IMR-90 (cell line): ENCODE measurements around the gene PCED1B. TPM values are rescaled to one million over a fixed set of nuclear protein-coding genes. Genes with fewer than 3 reads are reported as not detected.

Experiments used
- ATAC-seq: fragments of 200-7000 bp; cut with Tn5 transposase; 2 replicates; pipeline ENCODE4 v1.9.1; 2020; ENCODE audit warnings: low read depth, mild to moderate bottlenecking, moderate library complexity
- BruUV-seq: library from RNA; stranded (reverse); fragments of 400-500 nt; replicated peaks from 2 replicates; lab custom pipeline; 2021; lab: Mats Ljungman, UMichigan
- CTCF ChIA-PET: fragments of 300-600 bp; formaldehyde crosslinking; extraction: SDS; loops from one replicate; lab custom pipeline; 2021; ENCODE audit warnings: antibody characterized with exemption; lab: Yijun Ruan, JAX
- POLR2A ChIA-PET: fragments of 300-600 bp; sonication (Branson Sonifier 250); formaldehyde crosslinking; loops from one replicate; lab custom pipeline; 2022; ENCODE audit warnings: antibody characterized with exemption; ENCODE audit not compliant: unreplicated experiment; lab: Charles Lee
- DNase-seq: peaks from one replicate; pipeline ENCODE4 v3.0.0; 2013
- H2AFZ ChIP-seq: replicated peaks from 2 replicates; pipeline ENCODE3; 2013; ENCODE audit warnings: low read length, mild to moderate bottlenecking; ENCODE audit not compliant: poor library complexity
- H2AK5ac ChIP-seq: 2 replicates; pipeline ENCODE4 v1.6.1; 2013; ENCODE audit warnings: low read depth, low read length, inconsistent platforms
- H2AK9ac ChIP-seq: replicated peaks from 2 replicates; pipeline ENCODE3; 2013; ENCODE audit warnings: mild to moderate bottlenecking, low read depth, low read length, moderate library complexity; ENCODE audit not compliant: poor library complexity
- H2BK120ac ChIP-seq: 2 replicates; pipeline ENCODE4 v1.6.1; 2013; ENCODE audit warnings: low read depth, low read length, inconsistent platforms
- H2BK15ac ChIP-seq: 3 replicates; pipeline ENCODE4 v1.6.1; 2013; ENCODE audit warnings: low read depth, low read length, inconsistent platforms
- H2BK20ac ChIP-seq: 2 replicates; pipeline ENCODE4 v1.6.1; 2013; ENCODE audit warnings: low read depth, mild to moderate bottlenecking, inconsistent platforms, low read length, moderate library complexity
- H2BK5ac ChIP-seq: 2 replicates; pipeline ENCODE4 v1.6.1; 2013; ENCODE audit warnings: mild to moderate bottlenecking, low read depth, low read length, inconsistent platforms; ENCODE audit not compliant: poor library complexity, severe bottlenecking
- H3K14ac ChIP-seq: replicated peaks from 2 replicates; pipeline ENCODE4 v1.6.1; 2013; ENCODE audit warnings: low read depth, low read length, inconsistent platforms
- H3K18ac ChIP-seq: 2 replicates; pipeline ENCODE4 v1.6.1; 2013; ENCODE audit warnings: low read depth, low read length, control low read depth
- H3K23ac ChIP-seq: 2 replicates; pipeline ENCODE4 v1.6.1; 2013; ENCODE audit warnings: low read depth, low read length, inconsistent platforms
- H3K27ac ChIP-seq: 2 replicates; pipeline ENCODE4 v1.5.1; 2013; ENCODE audit warnings: mild to moderate bottlenecking, control low read depth, low read length; ENCODE audit not compliant: insufficient read depth
- H3K27me3 ChIP-seq: 2 replicates; pipeline ENCODE4 v1.6.1; 2013; ENCODE audit warnings: low read length; ENCODE audit not compliant: control insufficient read depth, insufficient read depth
- H3K36me3 ChIP-seq: 2 replicates; pipeline ENCODE4 v1.6.1; 2013; ENCODE audit warnings: low read length, mixed read lengths; ENCODE audit not compliant: control insufficient read depth, insufficient read depth
- H3K4ac ChIP-seq: 2 replicates; pipeline ENCODE4 v1.6.1; 2013; ENCODE audit warnings: low read depth, low read length, inconsistent platforms
- H3K4me1 ChIP-seq: 2 replicates; pipeline ENCODE4 v1.6.1; 2013; ENCODE audit warnings: low read length, mixed read lengths; ENCODE audit not compliant: control insufficient read depth, insufficient read depth
- H3K4me2 ChIP-seq: 2 replicates; pipeline ENCODE4 v1.6.1; 2013; ENCODE audit warnings: low read depth, mild to moderate bottlenecking, control low read depth, low read length, moderate library complexity
- H3K4me3 ChIP-seq: 2 replicates; pipeline ENCODE4 v1.5.1; 2013; ENCODE audit warnings: low read depth, mild to moderate bottlenecking, control low read depth, low read length, moderate library complexity; ENCODE audit not compliant: insufficient read depth
- H3K56ac ChIP-seq: 2 replicates; pipeline ENCODE4 v1.6.1; 2013; ENCODE audit warnings: low read length, inconsistent platforms; ENCODE audit not compliant: insufficient read depth; ENCODE audit errors: extremely low read depth
- H3K79me1 ChIP-seq, 2 experiments: 2 replicates each; pipeline ENCODE4 v1.6.1; 2013; ENCODE audit warnings: low read length in 2 of 2, inconsistent platforms in 1 of 2, low read depth in 1 of 2
- H3K9ac ChIP-seq: 2 replicates; pipeline ENCODE4 v1.6.1; 2013; ENCODE audit warnings: low read depth, low read length, control low read depth
- H3K9me1 ChIP-seq: 2 replicates; pipeline ENCODE4 v1.6.1; 2013; ENCODE audit warnings: low read length, inconsistent platforms; ENCODE audit not compliant: insufficient read depth
- H3K9me3 ChIP-seq: 2 replicates; pipeline ENCODE4 v1.6.1; 2013; ENCODE audit warnings: low read length; ENCODE audit not compliant: control insufficient read depth, insufficient read depth
- H4K20me1 ChIP-seq: 2 replicates; pipeline ENCODE4 v1.6.1; 2013; ENCODE audit warnings: low read length, inconsistent platforms; ENCODE audit not compliant: insufficient read depth
- H4K5ac ChIP-seq: 2 replicates; pipeline ENCODE4 v1.6.1; 2013; ENCODE audit warnings: mild to moderate bottlenecking, low read depth, low read length, control low read depth
- H4K8ac ChIP-seq, 2 experiments: 2 replicates each; pipeline ENCODE4 v1.6.1; 2013; ENCODE audit warnings: low read depth in 2 of 2, low read length in 2 of 2, control low read depth in 1 of 2, inconsistent platforms in 1 of 2
- H4K91ac ChIP-seq: 2 replicates; pipeline ENCODE4 v1.6.1; 2013; ENCODE audit warnings: low read depth, low read length, inconsistent platforms; ENCODE audit not compliant: insufficient read depth
- BHLHE40 ChIP-seq: fragments of 150-350 bp; IDR thresholded peaks from 2 replicates; pipeline ENCODE4 v1.6.1; 2016; ENCODE audit warnings: mild to moderate bottlenecking, low read depth, low read length
- CEBPB ChIP-seq: IDR thresholded peaks from 2 replicates; pipeline ENCODE4 v1.6.1; 2012; ENCODE audit warnings: low read depth, low read length, improper control_type of control experiment
- CHD1 ChIP-seq: IDR thresholded peaks from 2 replicates; pipeline ENCODE4 v1.6.1; 2012; ENCODE audit warnings: low read depth, low read length, improper control_type of control experiment
- CTCF ChIP-seq: conservative IDR thresholded peaks from 2 replicates; pipeline ENCODE4 v1.5.1; 2012; ENCODE audit warnings: mild to moderate bottlenecking, low read depth, low read length, improper control_type of control experiment
- ELK1 ChIP-seq: fragments of 150-350 bp; IDR thresholded peaks from 2 replicates; pipeline ENCODE4 v1.6.1; 2016; ENCODE audit warnings: low read depth, mild to moderate bottlenecking, low read length, moderate library complexity, borderline replicate concordance
- FOS ChIP-seq: fragments of 150-350 bp; IDR thresholded peaks from 2 replicates; pipeline ENCODE4 v1.6.1; 2016; ENCODE audit warnings: low read depth, low read length
- MAFK ChIP-seq: IDR thresholded peaks from 2 replicates; pipeline ENCODE4 v1.6.1; 2012; ENCODE audit warnings: low read depth, low read length, improper control_type of control experiment
- MAZ ChIP-seq: IDR thresholded peaks from 2 replicates; pipeline ENCODE4 v1.6.1; 2012; ENCODE audit warnings: low read depth, mild to moderate bottlenecking, low read length, improper control_type of control experiment, moderate library complexity, borderline replicate concordance
- MXI1 ChIP-seq: IDR thresholded peaks from 2 replicates; pipeline ENCODE4 v1.6.1; 2012; ENCODE audit warnings: low read depth, mild to moderate bottlenecking, low read length, moderate library complexity, borderline replicate concordance
- NFE2L2 ChIP-seq: fragments of 150-350 bp; IDR thresholded peaks from 2 replicates; pipeline ENCODE4 v1.6.1; 2016; ENCODE audit warnings: low read depth, mild to moderate bottlenecking, low read length
- POLR2A ChIP-seq: IDR thresholded peaks from 2 replicates; pipeline ENCODE4 v1.6.1; 2012; ENCODE audit warnings: mild to moderate bottlenecking, low read depth, low read length
- RAD21 ChIP-seq: IDR thresholded peaks from 2 replicates; pipeline ENCODE4 v1.6.1; 2012; ENCODE audit warnings: low read length, improper control_type of control experiment
- RCOR1 ChIP-seq: IDR thresholded peaks from 2 replicates; pipeline ENCODE4 v1.6.1; 2012; ENCODE audit warnings: mild to moderate bottlenecking, low read length, improper control_type of control experiment; ENCODE audit not compliant: insufficient replicate concordance
- RFX5 ChIP-seq: IDR thresholded peaks from 2 replicates; pipeline ENCODE4 v1.8.0; 2012; ENCODE audit warnings: low read depth, mild to moderate bottlenecking, low read length, moderate library complexity
- SMC3 ChIP-seq: fragments of 150-350 bp; IDR thresholded peaks from 2 replicates; pipeline ENCODE4 v1.6.1; 2016; ENCODE audit warnings: low read depth, mild to moderate bottlenecking, antibody characterized with exemption, low read length, moderate library complexity
- USF2 ChIP-seq: fragments of 150-350 bp; IDR thresholded peaks from 2 replicates; pipeline ENCODE4 v1.6.1; 2017; ENCODE audit warnings: mild to moderate bottlenecking, antibody characterized with exemption, low read length, low read depth
- WGBS, 2 experiments: methylation state at CpG; one replicate each; pipeline versions ENCODE4 v1.1.5 to v1.1.7; 2013; ENCODE audit warnings: missing lambda C conversion rate in 2 of 2; ENCODE audit not compliant: insufficient read length in 1 of 2; ENCODE audit errors: extremely low coverage in 2 of 2; 5-methylcytosine and 5-hydroxymethylcytosine counted together
- dilution Hi-C: fragments of 300-500 bp; cut with HindIII; formaldehyde crosslinking; loops from one replicate; pipeline ENCODE4 v1.14.3; 2018; ENCODE audit warnings: low sequenced_read_pairs; ENCODE audit not compliant: unreplicated experiment
- in situ Hi-C: fragments of 300-500 bp; cut with MboI; formaldehyde crosslinking; loops from 3 replicates; pipeline ENCODE4 v1.14.3; 2019; ENCODE audit warnings: low sequenced_read_pairs, inconsistent platforms, mixed read lengths
- intact Hi-C: fragments of 100-400 bp; cut with micrococcal nuclease; formaldehyde crosslinking; loops from 2 replicates; pipeline ENCODE4 v1.10.0; 2022
- polyA plus RNA-seq, 3 experiments: library from polyadenylated mRNA; depleted of rRNA; stranded (reverse); fragments of >200 nt; gene quantifications; 2 replicates each; pipeline ENCODE4 v1.2.3, GENCODE V29; 2012; ENCODE audit warnings: low replicate concordance in 1 of 3
- total RNA-seq: library from RNA; depleted of rRNA; stranded (reverse); fragments of >200 nt; gene quantifications from 2 replicates; pipeline ENCODE4 v1.2.3, GENCODE V29; 2012

Gene PCED1B
- total and polyA plus RNA-seq, 2 of the 4 experiments (the other 2 are of a cell fraction): 0.36 to 2.6 TPM

DNA sequence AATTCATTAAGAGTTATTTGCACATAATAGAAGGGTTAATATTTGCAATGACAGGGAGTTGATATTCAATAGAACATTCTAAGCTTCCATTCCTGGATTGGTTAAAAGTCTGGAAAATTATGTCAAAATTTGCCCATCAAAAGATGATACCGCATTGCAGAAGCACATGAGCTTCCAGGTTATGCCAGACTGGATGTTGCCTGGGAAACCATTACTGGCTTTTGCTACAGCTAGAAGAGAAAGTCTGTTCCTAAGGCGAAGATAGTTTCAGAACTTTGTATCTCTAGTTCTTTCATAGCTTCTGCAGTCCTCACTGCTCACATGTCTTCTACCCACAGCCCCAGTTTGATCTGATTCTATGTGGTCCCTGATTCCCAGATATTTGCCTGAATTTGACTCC is 122.8 kb downstream of the PCED1B start:
- no peak overlapping the region for H3K23ac ChIP-seq
- H2BK120ac ChIP-seq: no peak overlapping the region
- H3K9me1 ChIP-seq: no peaks in the 10 kb centered on the region; the same call in 1 of the 2 replicates
- H3K14ac ChIP-seq: no peak overlapping the region
- no peak overlapping the region for H2BK20ac ChIP-seq
- no TSS peak for BruUV-seq
- H3K79me1 ChIP-seq: no peaks in the 10 kb centered on the region
- no peak for TF ChIP-seq CEBPB
- no peak for TF ChIP-seq SMC3
- TF ChIP-seq NFE2L2: no peak
- no peak for TF ChIP-seq USF2
- no peak for TF ChIP-seq CTCF
- no peak for TF ChIP-seq POLR2A
- TF ChIP-seq RFX5: no peak
- TF ChIP-seq RAD21: no peak
- TF ChIP-seq MAZ: no peak
- TF ChIP-seq RCOR1: no peak
- TF ChIP-seq MAFK: no peak
- TF ChIP-seq CHD1: no peak
- no peak for TF ChIP-seq BHLHE40
- TF ChIP-seq ELK1: no peak
- TF ChIP-seq MXI1: no peak
- no peak for TF ChIP-seq FOS
- 80% methylated on average over 1 of the region's 2 CpGs; no CpG with 5 or more reads in 1 of the 2 experiments for WGBS, 2 experiments
- H3K56ac ChIP-seq: no peak overlapping the region
- H3K9me3 ChIP-seq: peaks cover 3% of the 10 kb centered on the region; the same call in 1 of the 2 replicates
- no peak overlapping the region for H4K91ac ChIP-seq
- H4K8ac ChIP-seq: no peak overlapping the region
- H2AFZ ChIP-seq: no peak overlapping the region
- no peak overlapping the region for H4K5ac ChIP-seq
- H3K36me3 ChIP-seq: no peaks in the 10 kb centered on the region
- no peak overlapping the region for H3K4ac ChIP-seq
- in situ Hi-C loops: no loop called here
- H3K4me3 ChIP-seq: no peak overlapping the region
- H3K18ac ChIP-seq: no peak overlapping the region
- no peaks in the 10 kb centered on the region for H3K4me1 ChIP-seq
- H4K20me1 ChIP-seq: no peaks in the 10 kb centered on the region
- H2AK9ac ChIP-seq: no peak overlapping the region
- H3K27ac ChIP-seq: no peak overlapping the region
- ChIA-PET CTCF (interaction anchor here (1.4 kb wide), 1 partner anchor 12 kb away, joined by 5 read pairs; no protein-coding TSS in a partner anchor), POLR2A (no interaction called here)
- no peaks in the 10 kb centered on the region for H3K27me3 ChIP-seq
- dilution Hi-C loops: no loop called here
- H2BK15ac ChIP-seq: no peak overlapping the region
- DNase-seq (no peak), ATAC-seq (no peak)
- H2BK5ac ChIP-seq: no peak overlapping the region
- H2AK5ac ChIP-seq: no peak overlapping the region
- no peak overlapping the region for H3K9ac ChIP-seq
- intact Hi-C loops: no loop called here
- no peak overlapping the region for H3K4me2 ChIP-seq
